Pancreas (tissue), 10 donors: ENCODE results near the gene PANK3. TPM values are rescaled to one million over a fixed set of nuclear protein-coding genes. Genes with fewer than 3 reads are reported as not detected.
"Not testable (repeated sequence)": the region's sequence is repeated elsewhere in the genome, so short reads cannot be mapped to it uniquely, and the experiment has no call there.

Experiments used
- ATAC-seq, 4 donors: fragments of 200-7000 bp; cut with Tn5 transposase; one replicate each; pipeline versions ENCODE4 v1.8.0 to v1.9.1; 2020; ENCODE audit warnings: mild to moderate bottlenecking in 4 of 4, moderate library complexity in 4 of 4
- DNase-seq, 6 donors: peaks; one replicate each; pipeline ENCODE4 v3.0.0-alpha.2; 2020
- FAIRE-seq: peaks from 2 replicates; lab custom pipeline; 2012; peaks lifted over from hg19 to GRCh38; lab: Jason Lieb, UNC
- H3K27ac ChIP-seq, 4 donors: fragments of 200-600 bp; sonication (generic); 1 replicate in 3 of 4; 2 replicates in 1 of 4; pipeline versions ENCODE4 v1.5.0 to v1.8.0; 2020
- H3K27me3 ChIP-seq, 4 donors: fragments of 200-600 bp; one replicate each; pipeline ENCODE4 v1.8.0; 2021
- H3K36me3 ChIP-seq, 3 donors: fragments of 200-600 bp; sonication (generic) in 1 of 3; one replicate each; pipeline versions ENCODE4 v1.5.0 to v1.8.0; 2020 to 2021
- H3K4me1 ChIP-seq, 3 donors: fragments of 200-600 bp; one replicate each; pipeline ENCODE4 v1.8.0; 2021
- H3K4me3 ChIP-seq, 4 donors: fragments of 200-600 bp; sonication (generic) in 2 of 4; one replicate each; pipeline versions ENCODE4 v1.5.0 to v1.8.0; 2020 to 2021
- H3K9me3 ChIP-seq, 4 donors: fragments of 200-600 bp; one replicate each; pipeline ENCODE4 v1.8.0; 2021
- WGBS, 2 donors: extraction: QIAGEN DNeasy Blood & Tissue Kit; methylation state at CpG; one replicate each; pipeline ENCODE4 v1.1.7; 2013; 5-methylcytosine and 5-hydroxymethylcytosine counted together
- intact Hi-C, 3 donors: fragments of 100-400 bp; cut with DNase I; formaldehyde crosslinking; loops; one replicate each; pipeline versions ENCODE4 v1.11.1 to v1.14.2; 2022
- polyA plus RNA-seq, 2 donors: library from polyadenylated mRNA; stranded (reverse); fragments of 200-250 nt; gene quantifications; one replicate each; pipeline ENCODE4 v1.2.3, GENCODE V29; 2013
- total RNA-seq, 6 donors: library from RNA; stranded (reverse); fragmentation: NEBNext Ultra II Directional in 4 of 6; extraction: Animal tissue kit (Norgen Biotek cat#: 25700) in 4 of 6; gene quantifications; one replicate each; pipeline versions ENCODE4 v1.2.1 to v1.2.4, GENCODE V29; 2021 to 2023
- TF ChIP-seq, protein P1 (sequence below), 4 donors: fragments of 200-600 bp; sonication (generic) in 3 of 4; IDR thresholded peaks; one replicate each; pipeline versions ENCODE4 v1.5.0 to v1.8.0; 2021; ENCODE audit warnings: antibody characterized with exemption in 4 of 4
- donor health status: healthy with polysubstance abuse.
- donor health status: DM: no; HTN: no; CAD: no; lungs with moderate emphysema.
- donor health status: DM: no; HTN: no; CAD: no.
- donor health status: control.
- donor health status: control.
- donor health status: Bipolar disorder and iron deficiency.
- donor health status: DM: yes; HTN: yes; CAD: no.
- donor health status: DM: no; HTN: no; CAD: no.
- donor health status: DM: no; HTN: no; CAD: no.
- donor health status: DM: yes; HTN: yes; CAD: no.

The PANK3 gene
- total and polyA plus RNA-seq, 8 donors, result 2.2 to 25.8 (median 16.5) TPM

DNA sequence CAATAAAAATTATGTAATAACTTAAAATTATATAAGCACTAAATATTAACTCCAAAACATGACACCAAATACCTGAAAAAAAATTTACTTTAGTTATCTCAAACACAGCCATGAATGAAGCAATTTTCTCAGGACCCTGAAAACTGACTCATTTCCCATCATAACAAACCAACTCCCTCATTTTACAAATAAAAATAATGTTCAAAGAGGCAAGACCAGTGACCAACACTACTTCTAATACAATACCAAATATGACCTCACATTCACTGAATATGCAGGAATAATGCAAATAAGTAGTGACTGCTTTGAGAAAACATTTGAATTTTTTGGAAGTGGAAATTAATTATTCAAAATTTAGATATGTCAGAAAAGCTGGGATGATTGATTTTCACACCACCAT is 28.5 kb downstream of the PANK3 start:
- no peak for ATAC-seq

DNA sequence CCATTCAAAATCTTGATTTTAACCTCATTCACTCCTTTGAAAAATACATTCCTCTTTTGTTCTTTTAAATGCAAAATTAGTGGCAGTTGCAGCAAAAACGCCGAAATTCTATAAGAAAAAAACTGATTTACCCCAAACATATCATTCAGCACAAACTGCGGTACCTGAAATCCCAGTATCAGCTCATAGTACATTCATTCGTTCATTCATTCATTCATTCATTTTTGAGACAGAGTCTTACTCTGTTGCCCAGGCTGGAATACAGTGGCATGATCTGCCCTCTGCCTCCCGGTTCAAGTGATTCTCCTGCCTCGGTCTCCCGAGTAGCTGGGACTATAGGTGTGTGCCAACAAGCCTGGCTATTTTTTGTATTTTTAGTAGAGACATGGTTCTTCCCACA is 29.6 kb downstream of the PANK3 start:
- Histone ChIP-seq H3K9me3 (no peaks in the 10 kb centered on the region), H3K27ac (no peak overlapping the region), H3K4me1 (no peaks in the 10 kb centered on the region), H3K27me3 (no peaks in the 10 kb centered on the region), H3K36me3 (no peaks in the 10 kb centered on the region), H3K4me3 (no peak overlapping the region)
- 94 to 96% methylated on average over 7 of the region's 7 CpGs for WGBS, 2 donors
- ATAC-seq (no peak), FAIRE-seq (no peak), DNase-seq (no peak)
- TF ChIP-seq, protein P1, sequence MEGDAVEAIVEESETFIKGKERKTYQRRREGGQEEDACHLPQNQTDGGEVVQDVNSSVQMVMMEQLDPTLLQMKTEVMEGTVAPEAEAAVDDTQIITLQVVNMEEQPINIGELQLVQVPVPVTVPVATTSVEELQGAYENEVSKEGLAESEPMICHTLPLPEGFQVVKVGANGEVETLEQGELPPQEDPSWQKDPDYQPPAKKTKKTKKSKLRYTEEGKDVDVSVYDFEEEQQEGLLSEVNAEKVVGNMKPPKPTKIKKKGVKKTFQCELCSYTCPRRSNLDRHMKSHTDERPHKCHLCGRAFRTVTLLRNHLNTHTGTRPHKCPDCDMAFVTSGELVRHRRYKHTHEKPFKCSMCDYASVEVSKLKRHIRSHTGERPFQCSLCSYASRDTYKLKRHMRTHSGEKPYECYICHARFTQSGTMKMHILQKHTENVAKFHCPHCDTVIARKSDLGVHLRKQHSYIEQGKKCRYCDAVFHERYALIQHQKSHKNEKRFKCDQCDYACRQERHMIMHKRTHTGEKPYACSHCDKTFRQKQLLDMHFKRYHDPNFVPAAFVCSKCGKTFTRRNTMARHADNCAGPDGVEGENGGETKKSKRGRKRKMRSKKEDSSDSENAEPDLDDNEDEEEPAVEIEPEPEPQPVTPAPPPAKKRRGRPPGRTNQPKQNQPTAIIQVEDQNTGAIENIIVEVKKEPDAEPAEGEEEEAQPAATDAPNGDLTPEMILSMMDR (IDR thresholded peaks at IDR 0.05), result no peak
- intact Hi-C loops, result no loop called here

More for the DNA sequence above, 28.5 kb downstream of the PANK3 start:
- H3K27ac ChIP-seq, result no peak overlapping the region
- no peak for DNase-seq
- H3K36me3 ChIP-seq, result no peaks in the 10 kb centered on the region
- H3K4me1 ChIP-seq, result no peaks in the 10 kb centered on the region
- no peak overlapping the region for H3K4me3 ChIP-seq
- H3K9me3 ChIP-seq, result no peaks in the 10 kb centered on the region
- TF ChIP-seq, protein P1 (IDR thresholded peaks at IDR 0.05), result no peak
- H3K27me3 ChIP-seq, result no peaks in the 10 kb centered on the region
- no peak for FAIRE-seq
- intact Hi-C loops, result no loop called here

DNA sequence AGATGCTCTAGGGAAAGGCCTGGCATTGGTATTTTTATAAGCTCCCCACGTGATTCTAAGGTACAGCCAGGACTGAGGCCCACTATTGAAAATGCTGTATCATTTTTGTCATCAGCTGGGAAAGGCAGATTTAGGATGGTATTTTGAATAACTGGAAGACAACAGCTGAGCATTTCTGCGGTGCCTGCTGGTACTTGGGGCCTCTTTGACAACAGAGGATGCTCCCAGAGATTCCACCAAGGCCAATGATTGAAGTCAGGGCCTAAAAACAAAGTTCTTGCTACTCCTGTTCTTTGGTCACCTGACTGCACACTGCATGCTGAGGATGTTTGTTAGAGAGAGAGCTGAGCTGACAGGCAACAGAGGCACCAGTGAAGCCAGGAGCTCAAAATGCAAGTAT is 42.0 kb downstream of the PANK3 start:
- intact Hi-C loops, result no loop called here
- no peak for FAIRE-seq
- ATAC-seq, result no peak
- DNase-seq, result no peak
- TF ChIP-seq, protein P1 (IDR thresholded peaks at IDR 0.05), result no peak
- Histone ChIP-seq H3K27ac (no peak overlapping the region), H3K27me3 (no peaks in the 10 kb centered on the region), H3K4me1 (no peaks in the 10 kb centered on the region), H3K9me3 (no peaks in the 10 kb centered on the region), H3K4me3 (no peak overlapping the region), H3K36me3 (no peaks in the 10 kb centered on the region)
- WGBS, 2 donors, result 61 to 69% methylated on average over 2 of the region's 2 CpGs

DNA sequence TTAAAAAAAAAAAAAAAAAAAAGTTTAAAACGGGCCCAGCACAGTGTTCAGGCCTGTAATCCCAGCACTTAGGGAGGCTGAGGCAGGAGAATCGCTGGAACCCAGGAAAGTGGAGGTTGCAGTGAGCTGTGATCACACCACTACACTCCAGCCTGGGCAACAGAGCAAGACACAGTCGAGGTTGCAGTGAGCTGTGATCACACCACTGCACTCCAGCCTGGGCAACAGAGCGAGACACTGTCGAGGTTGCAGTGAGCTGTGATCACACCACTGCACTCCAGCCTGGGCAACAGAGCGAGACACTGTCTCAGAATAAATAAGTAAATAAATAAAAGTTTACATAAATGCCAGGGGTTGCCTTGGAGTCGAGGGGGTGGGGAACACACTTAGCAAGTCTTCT is 44.8 kb downstream of the PANK3 start:
- WGBS, 2 donors, result 69 to 79% methylated on average over 7 of the region's 7 CpGs
- FAIRE-seq, H3K27ac ChIP-seq, H3K4me1 ChIP-seq, H3K9me3 ChIP-seq, intact Hi-C loops, ATAC-seq, DNase-seq, H3K36me3 ChIP-seq, H3K4me3 ChIP-seq: not testable (repeated sequence)
- H3K27me3 ChIP-seq, result peaks cover 0 to 14% (median 0%) of the 10 kb centered on the region in 4 donors

DNA sequence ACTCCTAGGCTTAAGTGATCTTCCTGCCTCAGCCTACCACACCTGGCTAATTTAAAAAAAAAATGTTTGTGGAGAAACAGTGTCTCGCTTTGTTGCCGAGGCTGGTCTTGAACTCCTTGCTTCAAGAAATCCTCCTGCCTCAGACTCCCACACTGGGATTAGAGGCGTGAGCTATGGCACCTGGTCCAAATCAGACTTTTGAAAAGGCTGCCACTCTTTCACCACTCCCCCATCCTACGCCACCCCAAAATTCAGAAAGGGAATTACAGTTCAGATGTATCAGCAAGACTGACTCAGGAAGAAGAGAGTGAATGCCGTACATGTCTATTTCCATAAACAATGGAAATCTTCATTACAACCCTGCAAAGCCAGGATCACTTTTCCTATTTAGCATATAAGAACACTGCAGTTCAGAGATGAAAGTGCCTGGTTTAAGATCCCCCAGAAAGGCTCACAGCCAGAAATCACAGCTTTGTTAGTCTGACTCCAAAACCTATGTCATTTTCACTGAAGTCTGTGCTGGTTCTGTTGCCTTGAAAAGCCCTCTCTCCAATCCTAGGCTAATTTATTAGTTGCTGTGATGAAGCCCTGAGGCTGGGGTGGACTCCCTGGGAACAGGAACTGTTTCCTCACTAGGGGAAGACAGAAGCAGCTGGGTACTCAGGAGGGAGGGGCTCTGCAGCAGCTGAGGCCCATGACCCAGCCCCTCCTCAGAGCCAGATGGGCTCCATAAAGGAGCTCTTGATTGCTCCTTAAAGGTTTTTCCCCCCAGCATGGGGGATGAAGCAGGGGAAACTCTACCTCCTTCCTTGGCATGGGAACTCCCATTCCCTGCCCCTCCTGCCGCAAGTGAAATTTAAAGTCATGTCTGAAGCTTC is 46.9 kb downstream of the PANK3 start:
- FAIRE-seq (no peak), ATAC-seq (no peak), DNase-seq (no peak)
- Histone ChIP-seq H3K36me3 (no peaks in the 10 kb centered on the region), H3K4me1 (no peaks in the 10 kb centered on the region), H3K27ac (no peak overlapping the region), H3K27me3 (peaks cover 0 to 14% (median 0%) of the 10 kb centered on the region in 4 donors), H3K4me3 (no peak overlapping the region), H3K9me3 (no peaks in the 10 kb centered on the region)
- intact Hi-C loops, result no loop called here
- TF ChIP-seq, protein P1 (IDR thresholded peaks at IDR 0.05), result no peak
- WGBS, 2 donors, result 78 to 83% methylated on average over 6 of the region's 6 CpGs
